CD4-positive, CD25-positive, alpha-beta regulatory T cell (primary cell): ENCODE results near the gene KRT14. TPM values are rescaled to one million over a fixed set of nuclear protein-coding genes. Genes with fewer than 3 reads are reported as not detected.
"Not testable (repeated sequence)": the region's sequence is repeated elsewhere in the genome, so short reads cannot be mapped to it uniquely, and the experiment has no call there.

Experiments used
- ATAC-seq, 2 donors: fragments of 150-1000 bp; cut with Tn5 transposase; one replicate each; pipeline ENCODE4 v1.10.0; 2021; ENCODE audit warnings: low read depth in 2 of 2, moderate number of reproducible peaks in 2 of 2, moderate library complexity in 1 of 2
- DNase-seq, 3 donors: peaks; one replicate each; pipeline versions ENCODE4 v3.0.0 to v3.0.0-alpha.2; 2012 to 2022; ENCODE audit warnings: mixed read lengths in 1 of 3
- H3K27ac ChIP-seq: one replicate; pipeline ENCODE4 v1.7.0; 2013; ENCODE audit warnings: mild to moderate bottlenecking, low read length; ENCODE audit not compliant: insufficient read depth, poor library complexity, severe bottlenecking
- H3K27me3 ChIP-seq: one replicate; pipeline ENCODE4 v1.7.0; 2013; ENCODE audit warnings: low read length; ENCODE audit not compliant: control insufficient read depth, insufficient read depth
- H3K36me3 ChIP-seq: one replicate; pipeline ENCODE4 v1.7.0; 2013; ENCODE audit warnings: mild to moderate bottlenecking, low read length, moderate library complexity; ENCODE audit not compliant: control insufficient read depth, insufficient read depth
- H3K4me1 ChIP-seq: 2 replicates; pipeline ENCODE4 v1.7.0; 2013; ENCODE audit warnings: mild to moderate bottlenecking, low read length; ENCODE audit not compliant: insufficient read depth, control insufficient read depth, poor library complexity, severe bottlenecking
- H3K4me3 ChIP-seq: one replicate; pipeline ENCODE4 v1.7.0; 2013; ENCODE audit warnings: low read depth, mild to moderate bottlenecking, low read length, moderate library complexity
- H3K9me3 ChIP-seq, 2 experiments: 1 replicate in 1 of 2; 2 replicates in 1 of 2; pipeline ENCODE4 v1.7.0; 2013; ENCODE audit warnings: low read length in 2 of 2, mild to moderate bottlenecking in 1 of 2, moderate library complexity in 1 of 2; ENCODE audit not compliant: control insufficient read depth in 2 of 2
- H3K27ac Mint-ChIP-seq, 3 donors: one replicate each; pipeline ENCODE4 v1.8.0; 2020 to 2022; ENCODE audit warnings: mild to moderate bottlenecking in 3 of 3, mixed read lengths in 3 of 3, moderate library complexity in 2 of 3
- H3K27me3 Mint-ChIP-seq: one replicate; pipeline ENCODE4 v1.8.0; 2022; ENCODE audit warnings: mild to moderate bottlenecking, mixed read lengths
- H3K36me3 Mint-ChIP-seq: one replicate; pipeline ENCODE4 v1.8.0; 2020; ENCODE audit warnings: mixed read lengths
- H3K4me1 Mint-ChIP-seq, 4 donors: one replicate each; pipeline ENCODE4 v1.8.0; 2020 to 2022; ENCODE audit warnings: mixed read lengths in 4 of 4, mild to moderate bottlenecking in 1 of 4
- H3K4me3 Mint-ChIP-seq, 4 donors: one replicate each; pipeline ENCODE4 v1.8.0; 2020 to 2022; ENCODE audit warnings: mild to moderate bottlenecking in 4 of 4, mixed read lengths in 4 of 4, moderate library complexity in 3 of 4
- H3K9me3 Mint-ChIP-seq, 7 donors: one replicate each; pipeline ENCODE4 v1.8.0; 2020 to 2022; ENCODE audit warnings: mixed read lengths in 7 of 7, mild to moderate bottlenecking in 3 of 7, moderate library complexity in 2 of 7
- polyA plus RNA-seq, 4 donors: library from polyadenylated mRNA; unstranded; fragments of 300-500 nt; fragmentation: Illumina TruSeq; gene quantifications; one replicate each; pipeline ENCODE4 v1.2.3, GENCODE V29; 2021
- total RNA-seq: library from RNA; stranded (reverse); gene quantifications from one replicate; pipeline ENCODE4 v1.2.3, GENCODE V29; 2022

KRT14 gene
- total and polyA plus RNA-seq, 5 donors from 2014 or later: not detected

DNA sequence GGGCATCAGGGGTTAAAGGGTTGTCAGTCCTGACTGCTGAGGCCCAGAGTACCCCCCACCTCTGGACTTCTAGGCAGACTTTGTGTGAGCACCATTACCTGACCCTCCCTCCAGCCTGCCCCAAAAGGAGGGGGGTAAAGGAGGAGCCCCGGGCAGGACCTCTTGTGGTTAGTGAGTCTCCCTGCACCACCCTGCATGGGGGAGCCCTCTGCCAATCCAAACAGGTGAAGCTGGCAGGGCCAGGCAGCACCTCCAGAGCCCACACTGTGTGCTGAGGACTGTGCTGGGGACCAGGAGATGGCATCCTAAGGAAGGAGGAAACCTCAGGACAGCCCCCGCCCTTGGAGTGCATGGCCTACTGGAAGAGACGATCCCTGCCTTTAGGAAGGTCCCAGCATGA, 2.6 kb upstream of the KRT14 start:
- Histone ChIP-seq H3K4me1 (no peaks in the 10 kb centered on the region), H3K9me3 (no peaks in the 10 kb centered on the region), H3K36me3 (no peaks in the 10 kb centered on the region), H3K27ac (no peak overlapping the region), H3K27me3 (no peaks in the 10 kb centered on the region), H3K4me3 (no peak overlapping the region)
- Mint-ChIP-seq H3K9me3 (no peaks in the 10 kb centered on the region), H3K27ac (no peak overlapping the region), H3K36me3 (no peaks in the 10 kb centered on the region), H3K4me1 (no peaks in the 10 kb centered on the region), H3K27me3 (peaks cover 13% of the 10 kb centered on the region), H3K4me3 (no peak overlapping the region)
- DNase-seq (no peak), ATAC-seq (no peak)

DNA sequence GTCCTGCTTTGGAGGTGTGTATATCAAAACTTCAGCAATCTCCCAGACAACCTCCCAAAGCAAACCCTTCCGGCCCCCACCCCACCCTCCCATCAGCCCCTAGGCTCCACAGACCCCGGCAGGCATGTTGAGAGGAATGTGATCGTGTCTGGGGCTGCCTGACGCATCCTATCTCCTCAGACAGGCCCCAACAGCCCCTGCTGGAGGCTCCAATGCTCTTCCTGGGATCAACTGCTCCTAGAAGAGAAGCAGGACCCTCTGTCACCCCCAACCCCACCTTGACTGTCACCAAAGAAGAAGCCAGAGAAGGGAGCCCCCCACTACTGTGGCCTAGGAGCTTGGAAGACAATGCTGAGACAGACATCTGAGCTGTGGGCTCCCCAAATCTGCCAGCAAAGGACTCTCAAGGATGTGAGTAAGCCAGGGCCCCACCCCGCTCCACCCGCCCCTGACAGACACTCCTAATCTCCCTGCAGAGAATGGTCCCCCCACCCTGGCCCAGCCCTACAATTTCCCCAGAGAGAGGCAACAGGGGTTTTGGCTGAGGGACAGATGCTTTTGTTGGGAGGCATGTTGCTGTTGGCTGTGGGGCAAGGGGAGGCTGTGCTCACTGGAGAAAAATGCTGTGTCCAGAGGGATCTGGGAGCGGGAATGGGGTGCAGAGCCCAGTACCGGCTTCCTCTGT, 1.6 kb upstream of the KRT14 start:
- peaks cover 8% of the 10 kb centered on the region for H3K27me3 Mint-ChIP-seq

DNA sequence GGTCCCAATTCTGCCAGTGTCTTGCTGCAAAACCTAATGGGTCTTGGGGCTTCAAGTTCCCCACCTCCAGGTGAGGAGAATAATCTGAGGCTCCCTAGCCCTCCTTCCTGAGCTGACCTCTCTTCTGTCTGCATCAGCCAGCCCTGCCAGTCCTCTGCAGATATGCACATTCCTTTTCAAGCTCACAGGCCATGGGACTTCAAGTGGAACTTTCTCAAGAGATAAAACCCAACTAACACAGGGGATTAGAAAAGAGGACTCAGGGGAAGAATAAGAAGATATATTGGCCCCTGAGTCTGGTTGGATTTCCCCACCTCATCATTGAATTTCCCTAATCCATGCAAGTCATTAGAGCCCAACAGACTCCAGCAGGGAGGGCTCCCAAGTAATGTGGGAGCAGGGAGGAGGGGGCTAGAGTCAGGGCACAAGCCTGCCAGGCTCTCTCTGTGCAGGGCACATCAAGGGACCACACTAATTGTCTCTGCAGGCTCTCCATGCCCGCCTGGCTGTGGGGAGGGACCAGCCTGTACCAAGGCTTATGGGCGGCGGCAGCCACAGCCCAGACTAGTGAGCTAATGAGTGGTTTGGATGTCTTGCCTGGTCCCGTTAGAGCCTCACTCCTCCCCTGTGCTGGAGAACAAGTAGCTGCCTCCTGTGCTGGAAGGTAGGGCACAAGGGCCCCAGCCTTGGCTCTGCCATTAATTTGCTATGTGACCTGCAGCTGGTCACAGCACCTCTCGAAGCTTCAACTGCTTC, 1.2 kb downstream of the KRT14 start:
- Histone ChIP-seq H3K4me1 (no peaks in the 10 kb centered on the region), H3K9me3 (no peaks in the 10 kb centered on the region), H3K4me3 (no peak overlapping the region), H3K27ac (no peak overlapping the region), H3K27me3 (no peaks in the 10 kb centered on the region), H3K36me3 (no peaks in the 10 kb centered on the region)
- Mint-ChIP-seq H3K9me3 (no peaks in the 10 kb centered on the region), H3K27me3 (peaks cover 18% of the 10 kb centered on the region), H3K4me3 (no peak overlapping the region), H3K27ac (no peak overlapping the region), H3K36me3 (no peaks in the 10 kb centered on the region), H3K4me1 (no peaks in the 10 kb centered on the region)
- ATAC-seq (no peak), DNase-seq (no peak)

More for the DNA sequence above, 1.6 kb upstream of the KRT14 start:
- ATAC-seq (no peak), DNase-seq (no peak)
- no peaks in the 10 kb centered on the region for H3K27me3 ChIP-seq
- no peaks in the 10 kb centered on the region for H3K36me3 ChIP-seq
- no peak overlapping the region for H3K4me3 ChIP-seq
- no peak overlapping the region for H3K4me3 Mint-ChIP-seq
- H3K27ac ChIP-seq: no peak overlapping the region
- no peaks in the 10 kb centered on the region for H3K9me3 ChIP-seq
- H3K4me1 ChIP-seq: no peaks in the 10 kb centered on the region
- H3K36me3 Mint-ChIP-seq: no peaks in the 10 kb centered on the region
- no peaks in the 10 kb centered on the region for H3K4me1 Mint-ChIP-seq
- no peak overlapping the region for H3K27ac Mint-ChIP-seq
- H3K9me3 Mint-ChIP-seq: no peaks in the 10 kb centered on the region

DNA sequence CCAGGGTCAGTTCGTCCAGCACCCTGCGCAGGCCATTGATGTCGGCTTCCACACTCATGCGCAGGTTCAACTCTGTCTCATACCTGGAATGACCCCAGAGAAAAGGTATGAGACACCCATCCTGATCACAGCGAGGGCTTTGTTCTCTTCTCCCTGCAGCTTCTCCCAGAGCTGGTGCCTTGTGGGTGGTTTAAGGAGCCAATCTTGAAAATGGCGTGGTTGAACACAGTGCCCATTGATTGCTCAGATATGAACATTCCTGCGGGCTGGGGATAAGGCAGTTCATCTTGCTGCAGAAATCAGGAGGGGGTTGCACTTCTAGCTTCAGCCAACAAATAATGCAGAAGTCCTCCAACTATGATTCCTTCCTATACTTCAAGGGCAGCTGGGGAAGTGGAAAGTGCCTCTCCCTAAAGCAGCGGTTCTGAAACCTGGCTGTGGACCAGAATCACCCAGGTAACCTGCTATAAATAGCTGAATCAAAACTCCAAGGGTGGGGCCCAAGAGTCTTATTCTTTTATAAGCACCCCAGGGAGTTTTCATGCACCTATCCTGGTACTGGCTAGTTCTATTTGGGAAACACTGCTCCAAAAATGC, 2.3 kb downstream of the KRT14 start:
- H3K4me1 Mint-ChIP-seq, H3K4me3 ChIP-seq, H3K4me1 ChIP-seq, H3K27ac ChIP-seq, H3K4me3 Mint-ChIP-seq, H3K9me3 Mint-ChIP-seq, DNase-seq, H3K27ac Mint-ChIP-seq, H3K27me3 ChIP-seq, H3K36me3 Mint-ChIP-seq, ATAC-seq, H3K9me3 ChIP-seq, H3K36me3 ChIP-seq: not testable (repeated sequence)
- peaks cover 19% of the 10 kb centered on the region for H3K27me3 Mint-ChIP-seq

DNA sequence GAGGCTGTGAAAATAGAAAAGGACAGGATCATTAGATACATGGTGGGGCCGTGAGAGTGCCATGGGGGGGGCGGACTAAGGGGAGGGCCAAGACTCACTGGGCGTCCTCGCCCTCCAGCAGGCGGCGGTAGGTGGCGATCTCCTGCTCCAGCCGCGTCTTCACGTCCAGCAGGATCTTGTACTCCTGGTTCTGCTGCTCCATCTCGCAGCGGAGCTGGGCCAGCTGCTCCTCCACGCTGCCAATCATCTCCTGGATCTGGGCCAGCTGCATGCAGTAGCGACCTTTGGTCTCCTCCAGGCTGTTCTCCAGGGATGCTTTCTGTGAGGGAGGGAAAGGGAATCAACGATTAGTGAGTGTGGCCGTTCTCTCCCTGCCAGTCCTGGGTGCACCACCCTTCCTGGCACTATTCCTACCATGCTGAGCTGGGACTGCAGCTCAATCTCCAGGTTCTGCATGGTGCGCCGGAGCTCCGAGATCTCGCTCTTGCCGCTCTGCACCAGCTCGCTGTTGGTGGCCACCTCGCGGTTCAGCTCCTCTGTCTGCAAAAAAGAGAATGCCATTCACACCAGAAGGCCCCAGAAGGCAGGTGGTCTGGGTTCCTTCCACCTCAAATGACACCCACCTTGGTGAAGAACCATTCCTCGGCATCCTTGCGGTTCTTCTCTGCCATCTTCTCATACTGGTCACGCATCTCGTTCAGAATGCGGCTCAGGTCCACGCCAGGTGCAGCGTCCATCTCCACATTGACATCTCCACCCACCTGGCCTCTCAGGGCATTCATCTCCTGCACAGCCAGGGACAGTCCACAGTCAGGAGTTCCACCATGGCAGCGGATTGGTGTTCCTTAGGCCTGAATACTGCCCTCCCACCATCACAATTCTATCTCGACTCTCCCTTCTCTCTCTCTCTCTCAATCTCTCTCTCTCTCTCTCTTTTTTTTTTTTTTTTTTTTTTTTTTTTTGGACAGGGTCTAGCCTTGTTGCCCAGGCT, 3.3 kb downstream of the KRT14 start:
- H3K36me3 ChIP-seq: no peaks in the 10 kb centered on the region
- H3K4me3 Mint-ChIP-seq: no peak overlapping the region
- no peaks in the 10 kb centered on the region for H3K4me1 ChIP-seq
- no peaks in the 10 kb centered on the region for H3K9me3 Mint-ChIP-seq
- no peaks in the 10 kb centered on the region for H3K9me3 ChIP-seq
- no peak for ATAC-seq
- DNase-seq: no peak
- peak overlapping the region in 1 of 3 donors; percentile 9 for H3K27ac Mint-ChIP-seq
- H3K27me3 ChIP-seq: no peaks in the 10 kb centered on the region
- H3K27me3 Mint-ChIP-seq: peaks cover 22% of the 10 kb centered on the region
- H3K36me3 Mint-ChIP-seq: peaks cover 4% of the 10 kb centered on the region
- H3K27ac ChIP-seq: no peak overlapping the region
- H3K4me1 Mint-ChIP-seq: no peaks in the 10 kb centered on the region
- no peak overlapping the region for H3K4me3 ChIP-seq

DNA sequence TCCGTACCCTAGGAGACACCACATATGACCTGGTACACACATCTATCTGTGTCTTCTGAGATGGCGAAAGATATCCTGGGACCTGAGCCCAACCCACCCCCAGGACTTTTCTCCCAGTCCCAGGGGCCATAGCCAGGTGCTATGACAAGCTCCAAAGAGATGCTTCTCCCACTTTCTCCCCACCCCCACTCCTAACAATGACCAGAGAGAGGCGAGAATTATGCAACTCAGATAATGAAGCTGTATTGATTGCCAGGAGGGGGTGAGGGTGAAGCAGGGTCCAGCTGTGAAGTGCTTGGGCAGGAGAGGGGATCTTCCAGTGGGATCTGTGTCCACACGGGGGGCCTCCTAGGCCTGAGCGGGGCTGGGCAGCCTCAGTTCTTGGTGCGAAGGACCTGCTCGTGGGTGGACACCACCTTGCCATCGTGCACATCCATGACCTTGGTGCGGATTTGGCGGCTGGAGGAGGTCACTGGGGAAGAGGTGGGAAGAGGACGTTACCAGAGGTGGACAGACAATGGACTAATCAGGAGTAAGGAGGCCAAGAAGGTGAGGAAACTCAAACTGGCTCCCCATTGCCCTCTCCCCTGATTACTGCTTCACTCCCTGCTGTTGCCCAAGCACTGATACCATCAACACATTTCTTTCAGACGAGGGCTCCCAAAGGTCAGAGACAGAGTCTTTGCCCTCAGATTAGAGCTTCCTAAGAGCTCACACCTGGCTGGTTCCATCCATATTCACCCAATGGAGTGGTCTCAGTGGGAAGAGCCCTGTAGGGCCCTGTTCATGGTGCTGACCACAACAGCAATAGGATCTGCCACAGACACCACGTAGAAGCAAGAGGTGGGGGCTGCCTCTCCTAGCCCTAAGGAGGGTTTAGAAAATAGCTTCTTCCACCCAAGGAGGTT, 4.4 kb downstream of the KRT14 start:
- H3K4me1 Mint-ChIP-seq, H3K36me3 ChIP-seq, DNase-seq, H3K4me3 ChIP-seq, ATAC-seq, H3K9me3 ChIP-seq, H3K4me3 Mint-ChIP-seq, H3K27me3 ChIP-seq, H3K27ac ChIP-seq, H3K27ac Mint-ChIP-seq, H3K4me1 ChIP-seq, H3K9me3 Mint-ChIP-seq, H3K36me3 Mint-ChIP-seq: not testable (repeated sequence)
- H3K27me3 Mint-ChIP-seq: peaks cover 26% of the 10 kb centered on the region
